Measurements from ENCODE around the gene ANAPC13.

The ANAPC13 gene

DNA sequence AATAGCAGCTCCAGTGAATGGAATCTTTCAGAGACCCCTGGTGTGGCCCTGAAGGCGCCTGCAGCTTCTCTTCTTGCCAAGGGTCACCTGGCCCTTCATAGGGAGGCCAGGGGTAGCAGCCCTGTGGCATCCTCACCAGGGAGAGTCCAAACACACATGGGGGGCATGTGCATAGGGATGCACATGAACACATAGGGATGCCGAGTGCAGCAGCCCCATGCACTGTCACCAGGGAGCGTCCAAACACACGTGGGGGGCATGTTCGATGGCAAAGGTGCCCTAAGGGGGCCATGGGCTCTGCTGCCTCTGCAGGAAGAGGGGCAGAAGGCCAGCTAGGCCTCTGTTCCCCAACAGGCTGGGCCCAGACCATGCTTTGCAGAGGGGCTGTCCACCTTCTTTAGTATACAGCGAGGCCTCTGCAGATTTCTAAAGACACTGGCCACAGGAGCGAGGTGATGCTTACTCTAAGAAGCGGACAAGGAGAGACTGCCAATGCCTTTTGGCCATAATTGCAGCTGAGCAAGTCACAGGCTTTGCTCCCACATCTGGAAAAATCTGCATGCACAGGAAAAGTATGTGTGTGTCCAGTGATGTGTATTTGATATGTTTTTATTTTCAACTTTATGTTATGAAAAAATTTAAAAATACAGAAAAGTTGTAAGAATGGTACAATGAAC, 21.0 kb downstream of the ANAPC13 start:
- DNase-seq (ENCODE audit: low read depth): no peak
- H3K4me3 ChIP-seq (ENCODE audit: low read depth, low read length): no peak overlapping the region
- TF ChIP-seq, protein P1, sequence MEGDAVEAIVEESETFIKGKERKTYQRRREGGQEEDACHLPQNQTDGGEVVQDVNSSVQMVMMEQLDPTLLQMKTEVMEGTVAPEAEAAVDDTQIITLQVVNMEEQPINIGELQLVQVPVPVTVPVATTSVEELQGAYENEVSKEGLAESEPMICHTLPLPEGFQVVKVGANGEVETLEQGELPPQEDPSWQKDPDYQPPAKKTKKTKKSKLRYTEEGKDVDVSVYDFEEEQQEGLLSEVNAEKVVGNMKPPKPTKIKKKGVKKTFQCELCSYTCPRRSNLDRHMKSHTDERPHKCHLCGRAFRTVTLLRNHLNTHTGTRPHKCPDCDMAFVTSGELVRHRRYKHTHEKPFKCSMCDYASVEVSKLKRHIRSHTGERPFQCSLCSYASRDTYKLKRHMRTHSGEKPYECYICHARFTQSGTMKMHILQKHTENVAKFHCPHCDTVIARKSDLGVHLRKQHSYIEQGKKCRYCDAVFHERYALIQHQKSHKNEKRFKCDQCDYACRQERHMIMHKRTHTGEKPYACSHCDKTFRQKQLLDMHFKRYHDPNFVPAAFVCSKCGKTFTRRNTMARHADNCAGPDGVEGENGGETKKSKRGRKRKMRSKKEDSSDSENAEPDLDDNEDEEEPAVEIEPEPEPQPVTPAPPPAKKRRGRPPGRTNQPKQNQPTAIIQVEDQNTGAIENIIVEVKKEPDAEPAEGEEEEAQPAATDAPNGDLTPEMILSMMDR (IDR thresholded peaks at IDR 0.05; ENCODE audit: low read depth, low read length, missing control alignments): no peak

DNA sequence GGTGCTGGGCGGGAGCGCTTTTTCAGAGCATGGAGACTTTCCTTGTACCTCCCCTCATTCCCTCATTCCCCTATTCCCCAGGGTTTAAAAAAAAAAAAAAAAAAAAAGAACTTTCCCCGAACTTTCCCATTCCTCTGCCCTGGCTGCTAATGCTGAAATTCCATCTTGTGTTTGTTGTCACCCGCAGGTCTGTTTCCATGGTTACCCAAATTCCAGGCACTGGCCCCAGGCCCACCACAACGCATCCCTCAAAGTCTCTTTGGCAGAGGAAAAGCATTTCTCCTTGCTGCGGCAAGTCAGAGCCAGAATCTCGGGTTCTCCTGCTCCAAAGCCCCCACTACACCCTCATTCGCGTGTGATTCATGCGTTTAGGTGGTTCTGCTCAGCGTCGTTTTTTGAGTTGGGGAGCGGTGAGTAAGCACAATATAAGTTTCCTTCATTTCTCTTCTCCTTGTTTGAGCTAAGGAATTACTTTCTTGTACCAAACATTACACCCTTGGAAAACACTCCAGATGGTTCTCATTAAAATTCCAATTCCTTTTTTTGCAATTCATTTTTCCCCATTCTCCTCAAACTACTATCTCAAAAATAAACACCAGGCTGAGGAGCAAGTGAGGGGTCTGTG, 21.6 kb downstream of the ANAPC13 start:
- no peak overlapping the region for H3K4me3 ChIP-seq (ENCODE audit: low read depth, low read length)

DNA sequence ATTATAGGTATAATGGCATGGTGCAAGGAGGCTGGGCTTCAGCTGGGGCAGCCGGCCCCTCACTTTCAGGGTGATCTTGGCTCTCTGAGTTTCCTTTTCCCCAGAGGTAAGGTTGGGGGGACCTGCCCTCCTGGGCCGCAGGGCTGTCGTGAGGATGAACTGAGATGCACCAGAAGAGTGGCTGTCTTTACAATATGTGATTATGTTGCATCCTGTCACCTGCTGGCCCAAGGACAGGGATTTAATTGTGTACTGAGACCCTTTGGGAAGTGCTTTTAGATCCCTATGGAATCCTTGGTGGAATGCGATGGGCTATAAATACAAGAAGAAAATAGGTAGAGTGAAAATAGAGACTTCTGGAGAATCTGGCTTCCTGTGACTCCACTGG, 22.1 kb downstream of the ANAPC13 start:
- TF ChIP-seq, protein P1 (IDR thresholded peaks at IDR 0.05; ENCODE audit: low read depth, low read length, missing control alignments): no peak
- no peak for DNase-seq (ENCODE audit: low read depth)
- no peak overlapping the region for H3K4me3 ChIP-seq (ENCODE audit: low read depth, low read length)

More for the DNA sequence above, 21.6 kb downstream of the ANAPC13 start:
- TF ChIP-seq, protein P1 (IDR thresholded peaks at IDR 0.05; ENCODE audit: low read depth, low read length, missing control alignments): no peak
- DNase-seq (ENCODE audit: low read depth): no peak

DNA sequence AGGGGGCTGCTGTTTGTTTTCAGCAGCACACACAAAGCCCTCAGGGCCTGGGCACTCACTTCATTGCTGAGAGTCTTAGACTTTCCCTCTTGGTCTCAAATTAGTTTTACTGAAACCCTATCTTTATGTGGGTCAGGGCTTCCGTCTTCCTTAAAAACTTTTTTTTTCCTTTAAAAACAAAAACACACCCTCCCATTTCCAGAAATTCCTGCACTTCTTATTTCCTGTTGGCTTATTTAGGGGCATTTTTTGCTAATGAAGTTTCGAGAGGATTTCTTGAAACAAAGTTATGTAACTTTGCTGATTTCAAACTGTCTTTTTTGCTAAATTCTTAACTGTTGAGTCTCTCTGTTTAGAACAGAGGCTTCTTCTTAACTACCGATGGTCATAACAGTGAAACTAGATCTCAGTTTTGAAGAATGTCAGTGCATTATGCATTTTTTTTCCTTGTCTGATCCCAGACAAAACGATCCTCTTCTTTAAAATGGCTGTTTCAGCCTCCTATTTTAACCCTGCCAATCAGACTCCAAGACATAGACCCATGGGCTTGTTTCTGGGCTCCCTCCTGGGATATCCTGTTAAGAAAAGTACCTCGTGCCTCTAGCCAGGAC, 23.3 kb downstream of the ANAPC13 start:
- H3K4me3 ChIP-seq (ENCODE audit: low read depth, low read length): no peak overlapping the region
- DNase-seq (ENCODE audit: low read depth): no peak
- TF ChIP-seq, protein P1 (IDR thresholded peaks at IDR 0.05; ENCODE audit: low read depth, low read length, missing control alignments): no peak

DNA sequence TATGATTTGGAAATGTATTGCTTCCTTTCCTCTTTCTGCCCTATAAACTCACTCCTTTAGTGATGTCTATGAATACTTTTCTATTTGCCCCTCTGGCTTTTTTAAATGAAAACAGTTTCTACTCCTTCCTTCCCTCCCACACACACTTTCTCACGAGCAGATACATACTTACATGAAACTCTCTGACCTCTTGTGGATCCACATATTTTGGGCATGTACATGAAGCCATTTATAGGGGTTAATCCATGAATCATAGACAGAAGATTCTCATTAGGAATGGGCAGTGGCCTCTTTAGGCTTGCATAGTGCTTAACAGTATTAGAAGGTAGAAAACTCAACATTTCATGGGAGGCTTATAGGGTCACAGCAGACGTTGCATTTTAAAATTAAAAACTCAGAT, 24.8 kb downstream of the ANAPC13 start:
- TF ChIP-seq, protein P1 (IDR thresholded peaks at IDR 0.05; ENCODE audit: low read depth, low read length, missing control alignments): no peak

DNA sequence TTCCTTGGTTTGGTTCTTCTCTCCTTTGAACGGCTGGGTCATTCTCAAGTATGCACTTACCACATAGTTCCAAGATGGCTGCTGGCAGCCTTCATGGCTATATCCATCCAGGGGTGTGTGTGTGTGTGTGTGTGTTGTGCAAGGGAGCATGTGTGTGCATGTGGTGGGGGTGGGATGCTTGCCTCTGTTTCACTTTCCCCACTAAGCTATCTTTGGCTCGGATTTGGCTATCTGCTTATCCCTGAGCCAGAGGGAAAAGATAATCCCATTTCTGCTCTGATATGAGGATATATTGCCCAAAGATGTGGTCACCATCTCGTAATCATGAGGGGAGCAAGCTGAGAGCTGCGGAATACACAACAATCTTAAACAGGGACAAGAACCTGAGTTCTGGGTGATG, 26.2 kb downstream of the ANAPC13 start:
- H3K4me3 ChIP-seq (ENCODE audit: low read depth, low read length): no peak overlapping the region
- TF ChIP-seq, protein P1 (IDR thresholded peaks at IDR 0.05; ENCODE audit: low read depth, low read length, missing control alignments): no peak
- DNase-seq (ENCODE audit: low read depth): no peak

More for the DNA sequence above, 24.8 kb downstream of the ANAPC13 start:
- no peak overlapping the region for H3K4me3 ChIP-seq (ENCODE audit: low read depth, low read length)
- DNase-seq (ENCODE audit: low read depth): no peak

Measured in GM12864 (cell line).